GM12873 (cell line): Measurements from ENCODE around the gene NID1.

Source experiments
- CTCF ChIP-seq: IDR thresholded peaks from 2 replicates; pipeline ENCODE4 v1.5.1; 2012; ENCODE audit warnings: low read depth, mild to moderate bottlenecking, moderate library complexity, low read length, control low read depth; ENCODE audit not compliant: insufficient read depth; ENCODE audit errors: missing control alignments

The NID1 gene

GRCh38 chr1:236078993-236079392 lies 14.1 kb upstream of the NID1 start:
- no peak for TF ChIP-seq CTCF

- no peak for TF ChIP-seq CTCF
Measured at GRCh38 chr1:236075848-236076247, 11.0 kb upstream of the NID1 start.

- no peak for TF ChIP-seq CTCF
Measured at GRCh38 chr1:236073307-236073897, 8.5 kb upstream of the NID1 start.

GRCh38 chr1:236072001-236072400 lies 7.1 kb upstream of the NID1 start:
- no peak for TF ChIP-seq CTCF

GRCh38 chr1:236070753-236071152 lies 5.9 kb upstream of the NID1 start:
- TF ChIP-seq CTCF, result no peak

- TF ChIP-seq CTCF, result no peak
Measured at GRCh38 chr1:236069796-236070195, 4.9 kb upstream of the NID1 start.

GRCh38 chr1:236067854-236068454 lies 3.1 kb upstream of the NID1 start:
- no peak for TF ChIP-seq CTCF
